GM21619 (cell line): ENCODE data around the gene SLC13A4.
"Not testable (repeated sequence)": the region's sequence is repeated elsewhere in the genome, so short reads cannot be mapped to it uniquely, and the experiment has no call there.

Experiments used
- ATAC-seq: cut with Tn5 transposase; IDR thresholded peaks from one replicate; pipeline ENCODE4 v1.9.1; 2021; ENCODE audit not compliant: unreplicated experiment

SLC13A4 gene

GRCh38 chr7:135753616-135754413, 25.8 kb upstream of the SLC13A4 start:
- no peak for ATAC-seq

- ATAC-seq, result no peak
Measured at GRCh38 chr7:135748770-135749169, 20.8 kb upstream of the SLC13A4 start, which contains the start of gene FAM180A. Gene FAM180A, minus strand, starts transcription at chr7:135748813. Its CDS starts 233 bp downstream, at chr7:135748580.

GRCh38 chr7:135747366-135747765, 19.4 kb upstream of the SLC13A4 start:
- no peak for ATAC-seq

GRCh38 chr7:135745703-135746312, 17.8 kb upstream of the SLC13A4 start:
- no peak for ATAC-seq

- no peak for ATAC-seq
Measured at GRCh38 chr7:135744938-135745702, 17.1 kb upstream of the SLC13A4 start.

GRCh38 chr7:135743907-135744731, 16.1 kb upstream of the SLC13A4 start:
- ATAC-seq, result no peak

- no peak for ATAC-seq
Measured at GRCh38 chr7:135742371-135742770, 14.4 kb upstream of the SLC13A4 start.

- no peak for ATAC-seq
Measured at GRCh38 chr7:135741905-135742304, 13.9 kb upstream of the SLC13A4 start.

GRCh38 chr7:135740889-135741288, 12.9 kb upstream of the SLC13A4 start:
- no peak for ATAC-seq

- not testable (repeated sequence) for ATAC-seq
Measured at GRCh38 chr7:135737306-135737647, 9.3 kb upstream of the SLC13A4 start.

GRCh38 chr7:135736586-135737305, 8.8 kb upstream of the SLC13A4 start:
- no peak for ATAC-seq

- no peak for ATAC-seq
Measured at GRCh38 chr7:135734343-135734689, 6.3 kb upstream of the SLC13A4 start.

GRCh38 chr7:135733603-135734342, 5.8 kb upstream of the SLC13A4 start:
- ATAC-seq, result no peak

GRCh38 chr7:135731131-135731530, 3.1 kb upstream of the SLC13A4 start:
- ATAC-seq, result no peak

- ATAC-seq, result no peak
Measured at GRCh38 chr7:135729230-135729629, 1.2 kb upstream of the SLC13A4 start.

GRCh38 chr7:135726911-135727673, 894 bp downstream of the SLC13A4 start:
- no peak for ATAC-seq

- no peak for ATAC-seq
Measured at GRCh38 chr7:135726276-135726788, 1.7 kb downstream of the SLC13A4 start.

- ATAC-seq, result no peak
Measured at GRCh38 chr7:135723411-135723810, 4.6 kb downstream of the SLC13A4 start.
